ENCODE results near the gene PNPLA6. TPM values are rescaled to one million over a fixed set of nuclear protein-coding genes. Genes with fewer than 3 reads are reported as not detected.

The PNPLA6 gene
- total and polyA plus RNA-seq, 2 of the 8 experiments (the other 6 are each of a cell fraction or from before 2014, with no cell fraction given), result 55.1 to 121 TPM

GRCh38 chr19:7524523-7524922, 11.0 kb upstream of the PNPLA6 start (continued):
- TF ChIP-seq CHD7 (IDR thresholded peaks at IDR 0.05; ENCODE audit: insufficient replicate concordance, low read length), result no peak

All from H1 (cell line).